ENCODE measurements around the gene FGGY.
"Not testable (repeated sequence)": the region's sequence is repeated elsewhere in the genome, so short reads cannot be mapped to it uniquely, and the experiment has no call there.

FGGY gene

GRCh38 chr1:59556802-59557548, 260.1 kb downstream of the FGGY start:
- no peak for DNase-seq

GRCh38 chr1:59557549-59557885, 260.6 kb downstream of the FGGY start:
- DNase-seq: no peak

- not testable (repeated sequence) for DNase-seq
Measured at GRCh38 chr1:59558580-59558979, 261.7 kb downstream of the FGGY start.

- no peak for DNase-seq
Measured at GRCh38 chr1:59560807-59561450, 264.0 kb downstream of the FGGY start.

- DNase-seq: no peak
Measured at GRCh38 chr1:59561796-59562195, 264.9 kb downstream of the FGGY start.

- no peak for DNase-seq
Measured at GRCh38 chr1:59564192-59564891, 267.4 kb downstream of the FGGY start.

- no peak for DNase-seq
Measured at GRCh38 chr1:59565611-59566410, 268.9 kb downstream of the FGGY start.

GRCh38 chr1:59568158-59568935, 271.5 kb downstream of the FGGY start:
- no peak for DNase-seq

GRCh38 chr1:59569198-59569597, 272.3 kb downstream of the FGGY start:
- no peak for DNase-seq

- no peak for DNase-seq
Measured at GRCh38 chr1:59570524-59570923, 273.6 kb downstream of the FGGY start.

GRCh38 chr1:59574085-59574484, 277.2 kb downstream of the FGGY start:
- DNase-seq: no peak

- DNase-seq: no peak
Measured at GRCh38 chr1:59577774-59578173, 280.9 kb downstream of the FGGY start.

GRCh38 chr1:59579222-59579621, 282.3 kb downstream of the FGGY start:
- no peak for DNase-seq

GRCh38 chr1:59580257-59580656, 283.4 kb downstream of the FGGY start:
- DNase-seq: no peak

GRCh38 chr1:59592410-59592809, 295.5 kb downstream of the FGGY start:
- DNase-seq: not testable (repeated sequence)

GRCh38 chr1:59592924-59593323, 296.0 kb downstream of the FGGY start:
- DNase-seq: no peak

GRCh38 chr1:59593798-59594790, 297.2 kb downstream of the FGGY start:
- DNase-seq: no peak

GRCh38 chr1:59595774-59596173, 298.9 kb downstream of the FGGY start:
- no peak for DNase-seq

GRCh38 chr1:59596432-59596831, 299.5 kb downstream of the FGGY start:
- no peak for DNase-seq

GRCh38 chr1:59596956-59597355, 300.1 kb downstream of the FGGY start:
- DNase-seq: no peak
